HEK293 (cell line): ENCODE data around the gene RLF.

Experiments
- KLF8 ChIP-seq: fragments of 450-650 bp; formaldehyde crosslinking; IDR thresholded peaks from 2 replicates; pipeline ENCODE4 v1.5.1; 2016; ENCODE audit warnings: missing biosample characterization, missing genetic modification characterization
- RBAK ChIP-seq: fragments of 450-650 bp; formaldehyde crosslinking; IDR thresholded peaks from 2 replicates; pipeline ENCODE4 v1.5.1; 2016; ENCODE audit warnings: missing biosample characterization, missing genetic modification characterization
- REST ChIP-seq: fragments of 450-650 bp; formaldehyde crosslinking; IDR thresholded peaks from 2 replicates; pipeline ENCODE4 v1.5.1; 2016; ENCODE audit warnings: missing biosample characterization, missing genetic modification characterization
- SALL2 ChIP-seq: fragments of 450-650 bp; formaldehyde crosslinking; IDR thresholded peaks from 2 replicates; pipeline ENCODE4 v1.5.0; 2017; ENCODE audit warnings: missing biosample characterization, mild to moderate bottlenecking, missing genetic modification characterization, borderline replicate concordance
- ZNF10 ChIP-seq: fragments of 450-650 bp; formaldehyde crosslinking; IDR thresholded peaks from 2 replicates; pipeline ENCODE4 v1.5.1; 2017; ENCODE audit warnings: missing biosample characterization, missing genetic modification characterization
- ZNF24 ChIP-seq: fragments of 450-650 bp; formaldehyde crosslinking; IDR thresholded peaks from 2 replicates; pipeline ENCODE4 v1.5.1; 2016; ENCODE audit warnings: missing biosample characterization, missing genetic modification characterization
- ZNF274 ChIP-seq, 2 experiments: fragments of 200-500 bp in 1 of 2; fragments of 450-650 bp in 1 of 2; sonication (Bioruptor generic) in 1 of 2; formaldehyde crosslinking in 1 of 2; IDR thresholded peaks; 2 replicates each; pipeline versions ENCODE4 v1.5.1 to v1.6.1; 2014 to 2016; ENCODE audit warnings: borderline replicate concordance in 1 of 2, inconsistent platforms in 1 of 2, low read length in 1 of 2, missing biosample characterization in 1 of 2, missing genetic modification characterization in 1 of 2
- ZNF580 ChIP-seq: fragments of 450-650 bp; formaldehyde crosslinking; IDR thresholded peaks from 2 replicates; pipeline ENCODE4 v1.5.1; 2016; ENCODE audit warnings: missing biosample characterization, missing genetic modification characterization
- ZNF639 ChIP-seq: fragments of 450-650 bp; formaldehyde crosslinking; IDR thresholded peaks from 2 replicates; pipeline ENCODE4 v1.5.1; 2016; ENCODE audit warnings: missing biosample characterization, missing genetic modification characterization
- ZNF664 ChIP-seq: fragments of 450-650 bp; formaldehyde crosslinking; IDR thresholded peaks from 2 replicates; pipeline ENCODE4 v1.5.1; 2016; ENCODE audit warnings: missing biosample characterization, missing genetic modification characterization
- ZSCAN30 ChIP-seq: fragments of 450-650 bp; IDR thresholded peaks from 2 replicates; pipeline ENCODE4 v1.5.1; 2018; ENCODE audit warnings: missing biosample characterization, mild to moderate bottlenecking, missing genetic modification characterization, moderate library complexity
- TF ChIP-seq, protein P1 (sequence below): fragments of 450-650 bp; formaldehyde crosslinking; IDR thresholded peaks from 2 replicates; pipeline ENCODE4 v1.5.1; 2016; ENCODE audit warnings: missing biosample characterization, missing genetic modification characterization
- TF ChIP-seq, protein P2 (sequence below): fragments of 450-650 bp; formaldehyde crosslinking; IDR thresholded peaks from 2 replicates; pipeline ENCODE4 v1.5.1; 2016; ENCODE audit warnings: missing biosample characterization, missing genetic modification characterization
- TF ChIP-seq, protein P3 (sequence below): fragments of 450-650 bp; formaldehyde crosslinking; IDR thresholded peaks from 2 replicates; pipeline ENCODE4 v1.5.1; 2016; ENCODE audit warnings: missing biosample characterization, missing genetic modification characterization

- no peak for TF ChIP-seq RBAK (tag by site-specific recombination)
- TF ChIP-seq ZNF580 (tag by site-specific recombination), result no peak
- TF ChIP-seq, protein P1, sequence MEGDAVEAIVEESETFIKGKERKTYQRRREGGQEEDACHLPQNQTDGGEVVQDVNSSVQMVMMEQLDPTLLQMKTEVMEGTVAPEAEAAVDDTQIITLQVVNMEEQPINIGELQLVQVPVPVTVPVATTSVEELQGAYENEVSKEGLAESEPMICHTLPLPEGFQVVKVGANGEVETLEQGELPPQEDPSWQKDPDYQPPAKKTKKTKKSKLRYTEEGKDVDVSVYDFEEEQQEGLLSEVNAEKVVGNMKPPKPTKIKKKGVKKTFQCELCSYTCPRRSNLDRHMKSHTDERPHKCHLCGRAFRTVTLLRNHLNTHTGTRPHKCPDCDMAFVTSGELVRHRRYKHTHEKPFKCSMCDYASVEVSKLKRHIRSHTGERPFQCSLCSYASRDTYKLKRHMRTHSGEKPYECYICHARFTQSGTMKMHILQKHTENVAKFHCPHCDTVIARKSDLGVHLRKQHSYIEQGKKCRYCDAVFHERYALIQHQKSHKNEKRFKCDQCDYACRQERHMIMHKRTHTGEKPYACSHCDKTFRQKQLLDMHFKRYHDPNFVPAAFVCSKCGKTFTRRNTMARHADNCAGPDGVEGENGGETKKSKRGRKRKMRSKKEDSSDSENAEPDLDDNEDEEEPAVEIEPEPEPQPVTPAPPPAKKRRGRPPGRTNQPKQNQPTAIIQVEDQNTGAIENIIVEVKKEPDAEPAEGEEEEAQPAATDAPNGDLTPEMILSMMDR (tag by site-specific recombination), result no peak
- TF ChIP-seq ZNF274 (IDR thresholded peaks at IDR 0.05; ENCODE audit: low read length), result no peak
- TF ChIP-seq ZNF274 (tag by site-specific recombination; IDR thresholded peaks at IDR 0.05; ENCODE audit: borderline replicate concordance), result no peak
- TF ChIP-seq, protein P2, sequence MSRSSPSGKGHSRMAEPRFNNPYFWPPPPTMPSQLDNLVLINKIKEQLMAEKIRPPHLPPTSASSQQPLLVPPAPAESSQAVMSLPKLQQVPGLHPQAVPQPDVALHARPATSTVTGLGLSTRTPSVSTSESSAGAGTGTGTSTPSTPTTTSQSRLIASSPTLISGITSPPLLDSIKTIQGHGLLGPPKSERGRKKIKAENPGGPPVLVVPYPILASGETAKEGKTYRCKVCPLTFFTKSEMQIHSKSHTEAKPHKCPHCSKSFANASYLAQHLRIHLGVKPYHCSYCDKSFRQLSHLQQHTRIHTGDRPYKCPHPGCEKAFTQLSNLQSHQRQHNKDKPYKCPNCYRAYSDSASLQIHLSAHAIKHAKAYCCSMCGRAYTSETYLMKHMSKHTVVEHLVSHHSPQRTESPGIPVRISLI, result no peak
- no peak for TF ChIP-seq SALL2 (tag by site-specific recombination)
- no peak for TF ChIP-seq ZNF639 (tag by site-specific recombination)
- no peak for TF ChIP-seq REST (tag by site-specific recombination)
- TF ChIP-seq ZSCAN30 (tag by site-specific recombination), result no peak
- no peak for TF ChIP-seq KLF8 (tag by site-specific recombination)
- no peak for TF ChIP-seq ZNF10 (tag by site-specific recombination)
- TF ChIP-seq ZNF24 (tag by site-specific recombination), result no peak
- TF ChIP-seq, protein P3, sequence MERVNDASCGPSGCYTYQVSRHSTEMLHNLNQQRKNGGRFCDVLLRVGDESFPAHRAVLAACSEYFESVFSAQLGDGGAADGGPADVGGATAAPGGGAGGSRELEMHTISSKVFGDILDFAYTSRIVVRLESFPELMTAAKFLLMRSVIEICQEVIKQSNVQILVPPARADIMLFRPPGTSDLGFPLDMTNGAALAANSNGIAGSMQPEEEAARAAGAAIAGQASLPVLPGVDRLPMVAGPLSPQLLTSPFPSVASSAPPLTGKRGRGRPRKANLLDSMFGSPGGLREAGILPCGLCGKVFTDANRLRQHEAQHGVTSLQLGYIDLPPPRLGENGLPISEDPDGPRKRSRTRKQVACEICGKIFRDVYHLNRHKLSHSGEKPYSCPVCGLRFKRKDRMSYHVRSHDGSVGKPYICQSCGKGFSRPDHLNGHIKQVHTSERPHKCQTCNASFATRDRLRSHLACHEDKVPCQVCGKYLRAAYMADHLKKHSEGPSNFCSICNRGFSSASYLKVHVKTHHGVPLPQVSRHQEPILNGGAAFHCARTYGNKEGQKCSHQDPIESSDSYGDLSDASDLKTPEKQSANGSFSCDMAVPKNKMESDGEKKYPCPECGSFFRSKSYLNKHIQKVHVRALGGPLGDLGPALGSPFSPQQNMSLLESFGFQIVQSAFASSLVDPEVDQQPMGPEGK (tag by site-specific recombination), result no peak
- TF ChIP-seq ZNF664 (tag by site-specific recombination), result no peak
Measured at GRCh38 chr1:40265298-40265697, 104.1 kb downstream of the RLF start.
